HG03196 (cell line): ENCODE data around the gene RARRES1.
A peak's percentile ranks its signal among the peaks of the same experiment; 100 is the strongest.

ENCODE experiments used
- ATAC-seq: cut with Tn5 transposase; IDR thresholded peaks from one replicate; pipeline ENCODE4 v1.9.1; 2021; ENCODE audit not compliant: unreplicated experiment

RARRES1 gene

DNA sequence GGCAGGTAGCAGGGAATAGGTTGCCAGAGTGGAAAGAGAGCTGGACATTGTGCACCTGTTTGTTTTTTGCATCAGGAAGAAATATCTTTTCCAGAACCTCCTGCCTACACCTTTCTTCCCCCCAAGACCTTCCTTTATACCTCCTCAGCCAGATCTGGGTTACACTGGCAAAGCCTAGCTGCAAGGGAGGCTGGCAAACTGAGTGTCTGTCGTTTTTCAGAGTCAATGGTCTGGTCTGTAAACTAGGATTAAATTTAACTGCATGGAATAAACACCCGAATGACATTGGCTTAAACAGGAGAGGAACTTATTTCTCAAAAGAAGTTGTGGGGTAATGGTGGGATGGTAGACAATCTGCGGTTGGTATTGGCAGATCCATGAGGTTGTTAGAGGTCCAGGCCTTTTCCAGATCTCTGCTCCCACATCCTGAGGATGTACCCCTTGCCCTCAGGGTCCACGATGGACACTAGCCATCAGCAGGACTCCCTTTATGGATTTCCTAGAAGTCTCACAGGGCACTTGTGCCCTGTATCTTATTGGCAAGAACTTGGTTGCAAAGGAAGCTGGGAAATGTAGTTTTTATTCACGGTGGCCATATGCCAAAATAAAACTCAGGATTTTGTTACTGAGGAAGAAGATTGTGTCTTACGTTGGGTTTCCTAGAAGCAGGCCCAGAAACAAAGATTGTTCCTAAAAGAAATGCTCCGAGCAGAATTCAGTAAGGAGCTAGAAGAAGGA lies 3.2 kb upstream of the RARRES1 start:
- no peak for ATAC-seq

DNA sequence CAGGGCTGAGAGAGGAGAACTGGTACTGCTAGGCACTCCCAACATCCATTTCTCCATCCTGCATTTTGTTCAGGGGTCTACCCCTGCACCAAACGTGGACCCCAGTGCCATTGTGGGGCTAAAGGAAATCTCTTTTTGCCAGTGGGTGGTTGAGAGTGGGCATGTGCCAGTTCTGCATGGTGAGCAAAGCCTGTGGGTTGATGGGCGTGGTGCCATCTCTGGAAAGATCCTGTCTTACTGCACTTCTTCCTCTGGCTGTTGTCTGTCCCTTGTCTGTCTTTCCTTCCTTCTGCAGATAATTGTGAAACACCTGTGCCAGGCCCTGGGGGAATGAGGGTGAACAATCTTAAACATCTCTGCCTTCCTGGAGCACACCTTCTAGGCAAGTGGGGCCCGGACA lies 1.4 kb upstream of the RARRES1 start:
- no peak for ATAC-seq

DNA sequence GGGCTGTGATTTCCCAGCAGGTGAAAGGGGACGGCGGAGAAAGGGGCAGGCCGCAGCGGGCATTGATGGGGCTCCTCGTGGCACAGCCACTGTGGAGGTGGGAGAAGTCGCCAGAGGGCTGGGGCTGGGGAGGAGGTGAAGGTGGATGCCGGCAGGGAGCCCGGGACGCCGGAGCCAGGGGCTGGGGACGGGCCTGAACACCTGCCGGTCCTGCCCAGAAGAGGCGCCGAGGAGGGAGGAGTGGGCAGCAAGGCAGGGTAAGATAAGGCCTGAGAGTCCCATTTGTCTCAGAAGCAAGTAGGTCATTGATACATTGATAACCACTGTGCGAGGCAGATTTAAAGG lies 571 bp upstream of the RARRES1 start:
- no peak for ATAC-seq

DNA sequence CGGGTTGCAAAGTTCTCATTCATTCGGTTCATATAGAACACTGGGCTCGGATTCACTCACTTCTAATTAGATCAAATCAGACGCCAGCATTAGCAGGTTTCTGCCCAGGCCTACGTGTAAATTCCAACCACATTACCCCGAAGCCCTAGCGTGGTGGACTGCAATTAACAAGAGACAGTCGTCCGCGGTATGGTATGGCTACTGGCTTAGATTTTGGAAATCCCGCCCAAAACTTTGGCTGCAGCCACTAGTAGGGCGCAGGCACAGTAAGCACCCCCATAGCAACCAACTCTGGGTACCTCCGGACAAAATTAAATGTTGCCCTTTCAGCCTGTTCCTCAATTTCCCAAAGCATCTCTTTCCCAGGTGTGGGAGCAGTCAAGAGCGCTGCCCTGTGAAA lies 771 bp downstream of the RARRES1 start:
- no peak for ATAC-seq

DNA sequence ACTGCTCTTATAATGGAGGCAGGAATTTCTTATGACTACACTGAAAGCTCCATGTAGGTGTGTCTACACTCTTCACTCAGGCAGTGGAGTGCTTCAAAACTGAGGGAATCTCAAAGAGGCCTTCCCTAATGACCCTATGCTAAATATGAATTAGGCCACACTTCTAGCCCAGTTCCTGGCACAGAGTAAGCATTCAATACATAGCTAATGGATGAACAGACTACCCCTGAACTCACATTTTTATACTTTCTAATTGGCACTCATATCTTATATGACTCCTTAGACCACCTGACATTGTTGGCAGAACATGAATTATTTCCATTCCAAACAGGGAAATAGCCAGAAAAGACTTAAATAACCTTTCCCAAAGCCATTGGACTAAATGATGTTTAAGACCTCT lies 3.4 kb downstream of the RARRES1 start:
- no peak for ATAC-seq

DNA sequence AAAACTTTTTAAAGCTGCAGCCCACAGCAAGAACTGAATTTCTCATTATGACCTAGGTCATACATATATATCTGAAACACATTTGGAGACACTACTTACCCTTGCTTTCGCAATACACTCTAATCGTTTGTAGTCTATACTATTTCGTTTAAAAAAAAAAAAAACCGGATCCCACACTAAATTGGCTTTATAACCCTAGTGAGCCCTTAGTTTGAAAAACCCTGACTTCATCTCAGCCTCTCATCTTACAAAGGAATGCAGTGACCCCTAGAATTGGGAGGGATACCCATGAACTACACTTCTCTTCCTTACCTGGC lies 4.2 kb downstream of the RARRES1 start:
- no peak for ATAC-seq

- peak; percentile 59 for ATAC-seq
Measured at GRCh38 chr3:158727206-158728060, 4.8 kb downstream of the RARRES1 start.

DNA sequence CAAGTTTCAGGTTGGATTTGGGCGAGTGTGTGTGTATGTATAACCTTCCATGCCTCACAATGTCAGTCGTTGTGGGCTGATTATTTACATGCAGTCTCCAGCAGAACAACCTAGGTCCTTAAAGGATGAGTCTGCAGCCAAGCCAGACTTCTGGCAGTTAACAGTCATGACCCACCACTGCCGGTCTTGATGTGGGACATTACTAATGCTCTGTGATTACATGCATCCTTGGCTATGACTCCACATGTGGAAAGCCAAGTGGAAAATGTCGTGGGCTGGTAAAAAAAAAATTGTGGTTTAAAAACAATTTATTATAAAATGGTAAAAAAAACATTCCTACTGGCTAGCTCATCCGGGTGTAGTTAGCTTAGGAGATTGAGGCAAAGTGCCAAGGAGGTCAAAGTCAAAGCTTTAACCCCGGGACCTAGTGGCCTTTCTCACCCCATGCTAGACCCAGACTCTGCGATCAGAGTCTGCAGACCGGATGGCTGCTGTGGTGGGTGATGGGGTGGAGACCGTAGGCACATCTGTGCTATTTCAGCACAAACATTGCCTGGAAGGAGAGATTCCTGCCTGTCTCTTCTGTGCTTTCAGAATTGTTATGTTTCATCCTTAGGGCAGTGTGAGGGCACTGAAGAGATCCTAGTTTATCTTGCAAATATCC lies 6.8 kb downstream of the RARRES1 start:
- no peak for ATAC-seq

GRCh38 chr3:158723991-158724390 lies 8.3 kb downstream of the RARRES1 start:
- no peak for ATAC-seq

- ATAC-seq: no peak
Measured at GRCh38 chr3:158722108-158722507, 10.1 kb downstream of the RARRES1 start.

DNA sequence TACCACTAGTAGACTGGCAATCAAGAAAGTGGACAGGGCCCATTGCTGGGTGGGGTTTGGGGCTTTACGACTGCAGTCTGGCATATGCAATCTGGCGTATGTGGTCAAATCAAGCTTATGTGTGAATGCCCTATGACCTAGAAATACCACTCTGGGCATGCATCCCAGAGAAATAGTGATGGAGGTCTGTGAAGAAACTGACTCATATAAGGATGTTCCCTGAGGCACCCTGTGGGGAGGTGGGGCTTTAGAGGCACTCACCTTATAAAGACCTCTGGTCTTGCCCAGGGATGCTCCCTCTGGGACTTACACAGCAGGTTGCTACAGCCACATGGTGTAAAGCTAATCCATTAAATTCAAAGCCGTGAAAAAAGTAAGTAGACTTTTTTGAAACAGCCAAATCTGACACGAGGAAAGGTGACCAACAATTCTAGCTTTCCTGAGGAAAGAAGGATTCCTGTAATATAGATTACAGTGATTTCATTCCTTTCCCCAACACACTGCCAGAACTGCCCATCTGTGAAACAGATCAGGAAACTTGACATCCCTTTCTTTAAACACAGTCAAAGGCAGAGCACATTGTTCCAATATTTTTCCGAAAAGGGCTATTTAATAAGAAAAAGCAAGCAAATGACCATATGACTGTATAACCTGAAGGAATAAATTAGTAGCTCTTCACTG lies 13.6 kb downstream of the RARRES1 start:
- ATAC-seq: no peak

- no peak for ATAC-seq
Measured at GRCh38 chr3:158717576-158717975, 14.7 kb downstream of the RARRES1 start.

DNA sequence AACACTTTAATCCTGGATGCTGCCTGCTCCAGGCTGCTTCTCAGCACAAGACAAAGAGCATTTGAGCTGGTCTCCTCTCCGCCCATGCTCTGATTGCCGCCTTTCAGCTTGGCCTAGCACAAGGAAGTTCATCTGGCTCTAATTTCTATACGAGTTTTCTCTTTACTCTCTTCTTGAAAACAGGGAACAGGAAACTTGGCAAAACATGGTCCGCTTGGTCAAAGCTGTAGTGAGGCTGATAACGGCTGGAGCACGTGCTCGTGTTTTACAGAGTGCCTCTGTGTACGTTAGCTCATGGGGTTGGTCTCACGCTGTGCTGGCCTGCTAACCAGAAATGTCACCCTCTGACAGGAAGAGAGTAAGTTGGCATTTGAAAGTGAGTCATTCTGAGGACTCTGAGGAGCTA lies 19.2 kb downstream of the RARRES1 start:
- no peak for ATAC-seq

GRCh38 chr3:158712443-158712842 lies 19.8 kb downstream of the RARRES1 start:
- ATAC-seq: peak; percentile 46

- no peak for ATAC-seq
Measured at GRCh38 chr3:158711886-158712285, 20.4 kb downstream of the RARRES1 start.

DNA sequence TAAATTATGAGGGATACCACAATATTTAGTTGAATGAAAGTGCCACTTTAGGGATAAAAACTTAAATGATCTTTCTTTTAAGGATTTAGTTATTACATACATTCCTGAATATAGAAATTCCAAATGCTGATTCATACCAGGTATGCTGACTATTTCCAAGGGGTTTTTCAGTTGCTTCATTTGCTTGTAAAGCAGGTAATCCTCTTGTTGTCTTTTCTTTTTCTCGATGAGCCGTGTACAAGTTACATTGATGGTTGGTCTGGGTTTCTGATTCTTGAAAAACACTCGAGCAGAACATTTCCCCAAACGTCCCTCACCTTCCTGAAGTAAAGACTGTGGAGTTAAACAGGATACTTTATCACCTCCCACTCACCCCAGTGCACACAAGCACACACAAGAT lies 21.7 kb downstream of the RARRES1 start:
- ATAC-seq: no peak

GRCh38 chr3:158709666-158710083 lies 22.6 kb downstream of the RARRES1 start:
- ATAC-seq: no peak

GRCh38 chr3:158703566-158703965 lies 28.7 kb downstream of the RARRES1 start:
- ATAC-seq: no peak

GRCh38 chr3:158702815-158703481 lies 29.3 kb downstream of the RARRES1 start:
- ATAC-seq: no peak

DNA sequence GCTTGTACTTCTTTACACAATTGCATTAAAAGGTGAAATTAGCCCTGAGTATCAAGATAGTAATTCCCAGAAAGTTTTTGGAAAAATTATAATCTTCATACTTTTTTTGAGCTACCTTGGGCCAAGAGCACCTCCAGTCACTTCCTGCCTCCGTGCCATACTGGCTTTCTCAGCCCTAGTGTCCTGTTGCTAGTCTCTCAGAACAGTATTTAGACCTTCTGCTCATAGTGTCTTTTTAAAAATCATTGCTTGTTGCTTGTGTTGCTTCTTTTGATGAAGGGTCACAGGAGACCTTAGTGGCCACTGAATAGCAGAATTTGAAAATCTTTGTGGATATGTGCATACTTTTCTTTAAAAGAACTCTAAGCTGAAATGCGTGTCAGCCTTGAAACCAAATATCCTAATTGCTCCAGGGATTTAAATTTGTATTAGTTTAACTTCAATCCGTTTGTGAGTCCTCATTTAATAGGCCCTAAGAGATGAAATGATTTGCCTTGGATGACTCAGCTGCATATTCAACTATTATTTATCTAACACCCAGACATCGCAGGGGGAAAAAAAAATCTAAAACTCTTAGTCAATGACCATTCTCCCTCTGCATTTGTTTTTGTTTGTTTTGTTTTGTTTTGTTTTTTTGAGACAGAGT lies 30.7 kb downstream of the RARRES1 start:
- no peak for ATAC-seq
